HG03045 (cell line): ENCODE measurements around the gene ATP8A2.

ENCODE experiments used
- ATAC-seq: cut with Tn5 transposase; IDR thresholded peaks from one replicate; pipeline ENCODE4 v1.9.1; 2021; ENCODE audit warnings: mild to moderate bottlenecking, moderate library complexity; ENCODE audit not compliant: unreplicated experiment

Gene ATP8A2

DNA sequence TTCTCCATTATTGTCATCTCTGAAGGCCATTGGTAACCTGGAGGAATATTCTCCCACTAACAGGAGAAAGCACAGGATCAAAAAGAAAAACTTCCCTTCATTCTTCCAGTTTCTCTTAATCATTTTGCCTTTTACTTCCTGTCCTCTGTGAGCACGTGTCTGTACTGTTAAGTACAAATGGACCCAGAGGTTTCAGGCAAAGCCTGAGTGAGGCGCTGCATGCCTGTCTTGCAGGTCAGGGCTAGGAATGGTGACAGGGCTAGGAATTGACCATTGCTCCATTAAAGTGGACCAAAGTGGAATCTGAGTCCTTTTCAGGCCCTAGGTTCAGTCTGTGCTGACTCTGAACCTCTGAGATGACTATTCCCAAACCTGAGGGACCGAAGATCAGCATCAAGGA lies 353.3 kb downstream of the ATP8A2 start:
- no peak for ATAC-seq

GRCh38 chr13:25727250-25727649 lies 355.5 kb downstream of the ATP8A2 start:
- no peak for ATAC-seq

GRCh38 chr13:25727810-25728209 lies 356.0 kb downstream of the ATP8A2 start:
- no peak for ATAC-seq

GRCh38 chr13:25729201-25729600 lies 357.4 kb downstream of the ATP8A2 start:
- no peak for ATAC-seq

DNA sequence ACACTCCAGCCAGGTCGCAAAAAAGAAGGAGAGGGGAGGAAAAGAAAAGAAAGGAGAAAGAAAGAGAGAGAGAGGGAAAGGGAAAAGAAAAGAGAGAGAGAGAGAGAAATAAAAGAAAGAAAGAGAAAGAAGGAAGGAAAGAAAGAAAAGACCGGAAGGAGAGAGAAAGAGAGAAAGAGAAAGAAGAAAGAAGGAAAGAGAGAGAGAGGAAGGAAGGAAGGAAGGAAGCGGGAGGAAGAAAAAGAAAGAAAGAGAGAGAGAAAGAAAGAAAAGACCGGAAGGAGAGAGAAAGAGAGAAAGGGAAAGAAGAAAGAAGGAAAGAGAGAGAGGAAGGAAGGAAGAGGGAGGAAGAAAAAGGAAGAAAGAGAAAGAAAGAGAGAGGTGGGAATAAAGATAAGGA lies 359.3 kb downstream of the ATP8A2 start:
- ATAC-seq = no peak

- ATAC-seq = no peak
These were observed 359.8 kb downstream of the ATP8A2 start for GRCh38 chr13:25731536-25731935.

- ATAC-seq = no peak
These were observed 360.5 kb downstream of the ATP8A2 start for GRCh38 chr13:25732111-25732865.

DNA sequence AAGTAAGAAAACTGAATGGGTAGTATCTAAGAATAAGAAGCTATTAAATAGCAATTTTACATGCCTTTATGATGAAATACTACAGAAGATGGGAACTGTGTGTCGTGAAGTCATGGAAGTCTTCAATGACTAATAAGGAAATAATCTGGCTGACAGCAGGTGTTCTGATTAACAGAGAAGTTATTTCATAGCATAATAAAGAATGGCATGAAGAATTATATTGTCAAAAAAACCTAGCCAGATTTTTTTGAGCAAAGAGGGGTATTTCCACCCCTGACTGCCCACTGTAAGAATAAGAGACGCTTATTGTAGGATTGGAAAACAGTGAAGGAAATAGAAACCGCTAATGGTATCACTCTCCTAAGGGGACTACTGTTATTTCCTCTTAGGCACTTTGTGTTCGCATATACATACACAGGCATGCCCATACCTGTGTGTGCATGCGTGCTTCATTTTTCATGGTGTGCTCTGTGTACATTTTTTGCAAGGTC lies 361.3 kb downstream of the ATP8A2 start:
- no peak for ATAC-seq

DNA sequence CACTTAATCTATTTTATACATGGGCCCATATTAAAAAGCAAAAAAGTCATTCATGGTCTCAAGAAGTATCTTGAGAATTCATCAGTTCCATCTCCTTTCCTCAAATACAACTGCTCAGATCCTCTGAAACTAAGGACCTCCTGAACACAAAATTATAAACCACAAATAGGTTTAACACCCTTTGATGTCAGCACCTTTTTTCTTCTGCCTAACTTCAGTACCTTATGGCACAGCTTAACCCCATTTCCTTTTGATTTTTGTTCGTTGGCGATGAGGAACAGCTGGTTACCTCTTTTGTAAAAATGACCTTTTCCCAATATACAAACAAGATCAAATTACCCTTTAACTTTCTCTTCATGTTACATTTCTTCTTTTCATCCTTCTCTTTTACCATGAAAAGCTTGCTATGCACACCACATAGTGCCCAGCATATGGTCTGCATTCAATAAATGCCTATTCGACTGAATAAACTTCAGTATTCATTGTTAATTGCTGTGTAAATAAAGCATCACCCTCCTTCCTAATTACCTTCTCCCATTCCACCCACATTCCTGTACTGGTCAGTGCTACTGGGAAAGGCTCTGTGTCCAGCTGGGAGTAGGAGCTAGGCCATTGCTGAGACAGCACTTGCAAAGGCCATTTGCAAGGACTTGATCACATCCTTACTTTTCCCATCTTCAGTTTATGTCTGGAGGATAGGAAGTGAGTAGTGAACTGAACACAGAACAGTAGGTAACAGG lies 362.1 kb downstream of the ATP8A2 start:
- no peak for ATAC-seq

DNA sequence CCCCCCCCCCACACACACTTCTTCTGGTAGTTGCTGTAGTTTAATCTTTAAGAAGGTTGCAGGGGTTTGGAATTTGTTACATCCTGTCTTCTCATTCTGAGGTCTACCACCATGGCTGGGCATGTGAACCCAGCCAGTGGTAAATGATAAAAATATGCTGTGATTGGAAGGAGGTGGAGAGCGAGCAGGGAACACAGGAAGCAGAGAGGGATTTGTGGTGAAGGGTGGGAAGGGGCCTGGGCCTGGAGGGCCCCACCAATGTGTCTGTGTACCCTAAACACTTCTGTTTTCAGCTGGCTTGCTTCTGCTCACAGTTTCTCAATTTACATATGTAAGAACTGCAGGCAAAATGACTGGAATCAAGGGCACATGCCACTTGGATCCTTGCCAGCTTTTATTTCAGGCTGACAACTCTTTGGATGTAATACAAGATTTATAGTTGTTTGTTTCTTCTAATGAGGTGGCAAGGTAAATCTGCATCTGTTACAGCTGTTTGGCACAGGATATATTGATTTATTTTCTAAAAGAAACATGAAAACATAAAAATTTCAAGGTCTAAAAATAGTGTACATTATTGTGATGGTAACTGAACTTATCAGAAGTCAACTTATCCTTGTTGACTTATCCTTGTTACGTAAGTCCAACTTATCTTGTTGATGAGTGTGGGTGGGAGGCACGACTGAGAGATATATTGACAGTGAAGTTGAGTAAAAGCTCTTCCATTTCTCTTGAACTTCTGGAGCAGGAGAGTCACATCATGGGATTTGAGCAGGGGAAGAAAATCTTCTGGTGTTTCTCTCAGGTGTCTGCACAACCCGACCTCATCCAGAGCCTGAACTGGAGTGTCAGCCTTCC lies 366.8 kb downstream of the ATP8A2 start:
- no peak for ATAC-seq

- no peak for ATAC-seq
These were observed 367.6 kb downstream of the ATP8A2 start for GRCh38 chr13:25739376-25739775.

GRCh38 chr13:25741796-25742195 lies 370.0 kb downstream of the ATP8A2 start:
- no peak for ATAC-seq

GRCh38 chr13:25742220-25742619 lies 370.4 kb downstream of the ATP8A2 start:
- no peak for ATAC-seq

DNA sequence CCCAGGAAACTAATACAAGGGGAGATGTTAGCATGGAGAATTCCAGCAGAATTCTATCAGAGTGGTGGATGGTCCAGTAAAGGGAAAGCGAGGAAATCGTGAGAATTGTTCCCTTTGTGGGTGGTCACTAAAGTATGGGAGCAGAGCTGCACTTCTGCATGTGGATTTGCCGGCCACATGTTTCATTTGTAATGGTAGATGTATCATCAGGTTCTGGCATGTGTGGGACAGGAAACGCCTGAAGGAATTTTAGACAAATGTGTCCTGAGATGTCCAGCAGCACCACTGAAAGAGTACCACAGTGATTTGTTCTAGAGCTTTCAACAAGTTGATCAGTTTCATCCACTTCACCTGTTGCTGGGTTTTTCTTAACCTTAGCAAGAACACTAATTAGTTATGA lies 371.6 kb downstream of the ATP8A2 start:
- ATAC-seq = no peak

GRCh38 chr13:25744178-25744577 lies 372.4 kb downstream of the ATP8A2 start:
- no peak for ATAC-seq

GRCh38 chr13:25746131-25746530 lies 374.4 kb downstream of the ATP8A2 start:
- ATAC-seq = no peak

DNA sequence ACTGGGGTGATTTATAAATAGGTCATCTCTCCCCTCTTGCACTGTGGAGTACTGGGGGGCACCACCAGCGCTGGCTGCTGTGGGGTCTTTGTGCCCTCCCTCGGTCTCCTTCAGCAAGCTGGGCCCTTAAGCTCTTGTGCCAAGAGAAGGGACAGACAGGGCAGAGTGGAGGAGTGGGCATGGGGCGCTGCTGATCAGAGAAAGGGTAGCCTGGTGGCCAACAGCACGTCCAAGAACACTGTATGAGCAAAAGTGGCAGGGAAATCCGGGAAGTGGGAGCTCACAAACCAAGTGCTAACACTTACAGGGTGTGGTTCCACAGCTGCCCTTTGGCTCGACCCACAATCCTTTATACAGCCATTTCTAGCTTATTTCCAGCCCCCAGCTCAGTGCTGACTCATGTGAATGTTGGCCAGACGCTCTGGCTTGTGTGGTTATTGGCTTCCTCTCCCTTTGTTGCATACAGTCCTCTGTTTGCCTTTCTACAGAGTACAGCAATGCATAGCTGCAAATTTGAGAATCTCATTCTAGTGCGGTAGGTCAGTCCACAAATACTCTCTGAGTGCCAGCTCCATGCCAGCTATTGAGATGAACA lies 381.3 kb downstream of the ATP8A2 start:
- ATAC-seq = no peak

DNA sequence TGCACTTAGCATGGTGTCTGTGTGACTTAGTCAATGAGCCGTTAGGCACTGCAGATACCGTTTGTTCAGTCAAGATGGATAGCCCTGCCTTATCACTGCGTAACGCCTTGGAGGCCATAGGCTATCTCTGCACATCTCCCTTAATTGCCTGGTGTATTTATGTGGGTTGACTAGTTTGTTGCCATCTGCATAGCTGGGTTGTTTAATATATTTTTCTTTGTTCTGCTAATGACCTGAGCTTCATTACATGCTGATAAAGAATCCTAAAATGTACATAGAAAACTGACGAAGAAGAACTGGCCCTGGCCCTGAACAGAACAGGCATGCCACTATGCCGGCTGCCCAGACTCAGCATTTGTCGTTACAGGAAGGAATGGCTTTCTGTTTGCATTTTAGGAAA lies 382.2 kb downstream of the ATP8A2 start:
- ATAC-seq = no peak

- ATAC-seq = no peak
These were observed 384.5 kb downstream of the ATP8A2 start for GRCh38 chr13:25756251-25756650.

DNA sequence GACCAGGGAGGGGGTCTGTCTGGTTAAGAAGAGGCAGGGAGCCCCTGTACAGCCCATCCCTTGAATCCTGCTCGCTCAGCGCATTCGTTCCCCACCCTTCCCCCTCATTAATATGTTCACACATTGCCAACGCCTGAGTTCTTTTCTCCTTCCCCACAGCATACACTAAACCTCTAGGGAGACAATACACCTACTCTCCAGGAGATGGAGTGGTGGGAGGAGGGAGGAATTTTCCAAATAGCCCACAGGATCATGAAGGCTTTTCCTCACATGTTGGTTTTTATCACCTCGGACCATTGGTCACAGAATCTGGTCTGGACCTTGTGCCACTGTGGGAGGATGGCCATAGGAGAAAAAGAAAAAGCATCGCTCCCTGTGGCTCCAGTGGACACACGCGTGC lies 385.1 kb downstream of the ATP8A2 start:
- no peak for ATAC-seq

- no peak for ATAC-seq
These were observed 389.3 kb downstream of the ATP8A2 start for GRCh38 chr13:25761041-25761440.
